ENCODE data around the gene CEP70. TPM values are rescaled to one million over a fixed set of nuclear protein-coding genes. Genes with fewer than 3 reads are reported as not detected.
A peak's percentile ranks its signal among the peaks of the same experiment; 100 is the strongest.

CEP70 gene
- total RNA-seq, 1 experiment from 2014 or later: 25.0 TPM

- intact Hi-C loops (cut with micrococcal nuclease; ENCODE audit: unreplicated experiment): no loop called here
- H3K4me3 ChIP-seq (ENCODE audit: low read depth, low read length): no peak overlapping the region
- DNase-seq: no peak
- ChIA-PET CTCF (no interaction called here), POLR2A (no interaction called here)
- H3K27me3 ChIP-seq (replicated peaks; ENCODE audit: control insufficient read depth, insufficient read depth, low read length): no peaks in the 10 kb centered on the region
- H3K9me3 Mint-ChIP-seq (ENCODE audit: unreplicated experiment): no peaks in the 10 kb centered on the region
- no TSS peak for BruUV-seq (replicated peaks)
- H3K36me3 ChIP-seq (ENCODE audit: control insufficient read depth, insufficient read depth, low read length): no peaks in the 10 kb centered on the region; the same call in 1 of the 2 replicates
- no peak overlapping the region for H3K4me3 Mint-ChIP-seq (ENCODE audit: unreplicated experiment)
- TF ChIP-seq, protein P1, sequence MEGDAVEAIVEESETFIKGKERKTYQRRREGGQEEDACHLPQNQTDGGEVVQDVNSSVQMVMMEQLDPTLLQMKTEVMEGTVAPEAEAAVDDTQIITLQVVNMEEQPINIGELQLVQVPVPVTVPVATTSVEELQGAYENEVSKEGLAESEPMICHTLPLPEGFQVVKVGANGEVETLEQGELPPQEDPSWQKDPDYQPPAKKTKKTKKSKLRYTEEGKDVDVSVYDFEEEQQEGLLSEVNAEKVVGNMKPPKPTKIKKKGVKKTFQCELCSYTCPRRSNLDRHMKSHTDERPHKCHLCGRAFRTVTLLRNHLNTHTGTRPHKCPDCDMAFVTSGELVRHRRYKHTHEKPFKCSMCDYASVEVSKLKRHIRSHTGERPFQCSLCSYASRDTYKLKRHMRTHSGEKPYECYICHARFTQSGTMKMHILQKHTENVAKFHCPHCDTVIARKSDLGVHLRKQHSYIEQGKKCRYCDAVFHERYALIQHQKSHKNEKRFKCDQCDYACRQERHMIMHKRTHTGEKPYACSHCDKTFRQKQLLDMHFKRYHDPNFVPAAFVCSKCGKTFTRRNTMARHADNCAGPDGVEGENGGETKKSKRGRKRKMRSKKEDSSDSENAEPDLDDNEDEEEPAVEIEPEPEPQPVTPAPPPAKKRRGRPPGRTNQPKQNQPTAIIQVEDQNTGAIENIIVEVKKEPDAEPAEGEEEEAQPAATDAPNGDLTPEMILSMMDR (IDR thresholded peaks at IDR 0.05; ENCODE audit: insufficient read depth in 1 of 2, low read depth in 1 of 2, low read length in 1 of 2, severe bottlenecking in 1 of 2, unreplicated experiment in 1 of 2): no peak
- H3K4me1 Mint-ChIP-seq (ENCODE audit: low read depth, unreplicated experiment): no peaks in the 10 kb centered on the region
- H3K27me3 Mint-ChIP-seq (ENCODE audit: insufficient read depth, unreplicated experiment): no peaks in the 10 kb centered on the region
- H3K36me3 Mint-ChIP-seq (ENCODE audit: insufficient read depth, unreplicated experiment): no peaks in the 10 kb centered on the region
- H3K4me1 ChIP-seq: peaks cover 10% of the 10 kb centered on the region; the same call in 1 of the 2 replicates
- H3K27ac Mint-ChIP-seq (ENCODE audit: unreplicated experiment): no peak overlapping the region
- H3K9me3 ChIP-seq: no peaks in the 10 kb centered on the region
Measured at GRCh38 chr3:138588445-138588844, 5.6 kb downstream of the CEP70 start.

GRCh38 chr3:138587374-138587773, 6.7 kb downstream of the CEP70 start:
- Histone ChIP-seq H3K36me3 (ENCODE audit: control insufficient read depth, insufficient read depth, low read length) (no peaks in the 10 kb centered on the region; the same call in 1 of the 2 replicates), H3K9me3 (no peaks in the 10 kb centered on the region), H3K27me3 (replicated peaks; ENCODE audit: control insufficient read depth, insufficient read depth, low read length) (no peaks in the 10 kb centered on the region), H3K4me1 (0 out of 2 replicates have a peak, but pooled peaks cover 4% of the 10 kb centered on the region), H3K4me3 (ENCODE audit: low read depth, low read length) (no peak overlapping the region)
- BruUV-seq (replicated peaks): no TSS peak
- intact Hi-C loops (cut with micrococcal nuclease; ENCODE audit: unreplicated experiment): no loop called here
- no peak for DNase-seq
- POLR2A ChIA-PET: no interaction called here
- Mint-ChIP-seq H3K36me3 (ENCODE audit: insufficient read depth, unreplicated experiment) (no peaks in the 10 kb centered on the region), H3K9me3 (ENCODE audit: unreplicated experiment) (no peaks in the 10 kb centered on the region), H3K27ac (ENCODE audit: unreplicated experiment) (no peak overlapping the region), H3K27me3 (ENCODE audit: insufficient read depth, unreplicated experiment) (no peaks in the 10 kb centered on the region), H3K4me3 (ENCODE audit: unreplicated experiment) (no peak overlapping the region), H3K4me1 (ENCODE audit: low read depth, unreplicated experiment) (no peaks in the 10 kb centered on the region)
- TF ChIP-seq, protein P1 (IDR thresholded peaks at IDR 0.05; ENCODE audit: insufficient read depth in 1 of 2, low read depth in 1 of 2, low read length in 1 of 2, severe bottlenecking in 1 of 2, unreplicated experiment in 1 of 2): no peak
- CTCF ChIA-PET: no interaction called here

DNA sequence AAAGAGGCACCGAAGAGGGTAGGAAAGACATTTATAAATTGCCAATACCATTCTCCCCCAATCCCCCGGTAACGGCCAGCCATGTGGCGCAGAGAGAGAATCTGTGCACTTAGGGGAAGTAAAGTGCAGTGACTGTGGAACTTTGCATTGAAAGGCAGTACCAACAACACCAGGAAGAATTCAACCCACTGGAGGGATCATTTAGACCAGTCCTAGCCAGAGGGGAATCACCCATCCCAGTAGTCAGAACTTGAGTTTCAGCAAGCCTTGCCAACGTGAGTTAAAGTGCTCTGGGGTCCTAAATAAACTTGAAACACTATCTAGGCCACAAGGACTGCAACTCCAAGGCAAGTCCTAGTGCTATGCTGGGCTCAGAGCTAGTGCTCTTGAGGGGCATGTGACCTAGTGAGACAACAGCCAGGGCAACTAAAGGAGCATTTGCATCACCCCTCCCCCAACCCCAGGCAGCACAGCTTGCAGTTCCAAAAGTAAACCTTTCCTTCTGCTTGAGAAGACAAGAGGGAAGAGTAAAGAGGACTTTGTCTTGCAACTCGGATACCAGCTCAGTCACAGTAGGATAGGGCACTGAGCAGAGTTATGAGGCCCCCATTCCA, 15.0 kb downstream of the CEP70 start:
- Histone ChIP-seq H3K27me3 (replicated peaks; ENCODE audit: control insufficient read depth, insufficient read depth, low read length) (no peaks in the 10 kb centered on the region), H3K4me1 (no peaks in the 10 kb centered on the region; the same call in 1 of the 2 replicates), H3K9me3 (no peaks in the 10 kb centered on the region), H3K36me3 (ENCODE audit: control insufficient read depth, insufficient read depth, low read length) (no peaks in the 10 kb centered on the region), H3K4me3 (ENCODE audit: low read depth, low read length) (no peak overlapping the region)
- no peak overlapping the region for H3K4me3 Mint-ChIP-seq (ENCODE audit: unreplicated experiment)
- no peaks in the 10 kb centered on the region for H3K9me3 Mint-ChIP-seq (ENCODE audit: unreplicated experiment)
- TF ChIP-seq, protein P1 (IDR thresholded peaks at IDR 0.05; ENCODE audit: insufficient read depth in 1 of 2, low read depth in 1 of 2, low read length in 1 of 2, severe bottlenecking in 1 of 2, unreplicated experiment in 1 of 2): no peak
- no peaks in the 10 kb centered on the region for H3K36me3 Mint-ChIP-seq (ENCODE audit: insufficient read depth, unreplicated experiment)
- no peaks in the 10 kb centered on the region for H3K27me3 Mint-ChIP-seq (ENCODE audit: insufficient read depth, unreplicated experiment)
- DNase-seq: peak in 1 of 2 experiments; percentile 26
- BruUV-seq (replicated peaks): no TSS peak
- H3K4me1 Mint-ChIP-seq (ENCODE audit: low read depth, unreplicated experiment): no peaks in the 10 kb centered on the region
- no peak overlapping the region for H3K27ac Mint-ChIP-seq (ENCODE audit: unreplicated experiment)
- CTCF ChIA-PET: no interaction called here
- POLR2A ChIA-PET: no interaction called here
- intact Hi-C loops (cut with micrococcal nuclease; ENCODE audit: unreplicated experiment): no loop called here
